GM18870 (cell line): ENCODE measurements around the gene HOXB13.

Experiments
- ATAC-seq: cut with Tn5 transposase; IDR thresholded peaks from one replicate; pipeline ENCODE4 v1.9.1; 2021; ENCODE audit warnings: moderate library complexity; ENCODE audit not compliant: unreplicated experiment

The HOXB13 gene

GRCh38 chr17:48711128-48711527 lies 17.4 kb downstream of the HOXB13 start:
- ATAC-seq = no peak

GRCh38 chr17:48704361-48705248 lies 23.9 kb downstream of the HOXB13 start:
- no peak for ATAC-seq

GRCh38 chr17:48701864-48702532 lies 26.6 kb downstream of the HOXB13 start:
- ATAC-seq = no peak

GRCh38 chr17:48693178-48693577 lies 35.4 kb downstream of the HOXB13 start:
- no peak for ATAC-seq

- ATAC-seq = no peak
Observed at GRCh38 chr17:48692049-48692448, 36.5 kb downstream of the HOXB13 start.

- no peak for ATAC-seq
Observed at GRCh38 chr17:48690655-48691054, 37.9 kb downstream of the HOXB13 start.

- no peak for ATAC-seq
Observed at GRCh38 chr17:48681609-48682008, 46.9 kb downstream of the HOXB13 start.

- ATAC-seq = no peak
Observed at GRCh38 chr17:48679385-48680096, 49.0 kb downstream of the HOXB13 start.

GRCh38 chr17:48678141-48678971 lies 50.2 kb downstream of the HOXB13 start:
- no peak for ATAC-seq

- ATAC-seq = no peak
Observed at GRCh38 chr17:48676963-48677558, 51.5 kb downstream of the HOXB13 start.
